Endothelial cell (in vitro differentiated cells): Measurements from ENCODE around the gene CFAP68. TPM values are rescaled to one million over a fixed set of nuclear protein-coding genes. Genes with fewer than 3 reads are reported as not detected.

Experiments
- DNase-seq: peaks from one replicate; pipeline ENCODE4 v3.0.0; 2021; ENCODE audit warnings: low spot score
- H3K27ac Mint-ChIP-seq: one replicate; pipeline ENCODE4 v1.8.0; 2021; ENCODE audit warnings: mixed read lengths, inconsistent platforms; ENCODE audit not compliant: unreplicated experiment
- H3K27me3 Mint-ChIP-seq: one replicate; pipeline ENCODE4 v1.8.0; 2021; ENCODE audit warnings: mild to moderate bottlenecking, moderate library complexity, mixed read lengths, inconsistent platforms; ENCODE audit not compliant: unreplicated experiment
- H3K36me3 Mint-ChIP-seq: one replicate; pipeline ENCODE4 v1.8.0; 2021; ENCODE audit warnings: mild to moderate bottlenecking, low read depth, mixed read lengths, inconsistent platforms; ENCODE audit not compliant: unreplicated experiment
- H3K4me1 Mint-ChIP-seq: one replicate; pipeline ENCODE4 v1.8.0; 2021; ENCODE audit warnings: mild to moderate bottlenecking, mixed read lengths, inconsistent platforms; ENCODE audit not compliant: unreplicated experiment
- H3K4me3 Mint-ChIP-seq: one replicate; pipeline ENCODE4 v1.8.0; 2021; ENCODE audit warnings: mild to moderate bottlenecking, mixed read lengths, inconsistent platforms; ENCODE audit not compliant: unreplicated experiment
- H3K9me3 Mint-ChIP-seq: one replicate; pipeline ENCODE4 v1.8.0; 2021; ENCODE audit warnings: mixed read lengths, inconsistent platforms; ENCODE audit not compliant: unreplicated experiment
- CTCF ChIP-seq: fragments of 200-600 bp; sonication (generic); IDR thresholded peaks from one replicate; pipeline ENCODE4 v1.5.0; 2021; ENCODE audit warnings: antibody characterized with exemption; ENCODE audit not compliant: unreplicated experiment
- total RNA-seq: library from RNA; stranded (reverse); fragmentation: NEBNext Ultra II Directional; extraction: Animal tissue kit (Norgen Biotek cat#: 25700); gene quantifications from one replicate; pipeline ENCODE4 v1.2.1, GENCODE V29; 2021; ENCODE audit not compliant: unreplicated experiment

The CFAP68 gene
- total RNA-seq, 1 donor from 2014 or later: 35.6 TPM

- DNase-seq: no peak
- H3K4me1 Mint-ChIP-seq: peaks cover 34% of the 10 kb centered on the region
- TF ChIP-seq CTCF: no peak
- no peaks in the 10 kb centered on the region for H3K9me3 Mint-ChIP-seq
- H3K36me3 Mint-ChIP-seq: peaks cover 3% of the 10 kb centered on the region
- H3K4me3 Mint-ChIP-seq: no peak overlapping the region
- H3K27me3 Mint-ChIP-seq: peaks cover 5% of the 10 kb centered on the region
- H3K27ac Mint-ChIP-seq: no peak overlapping the region
These were observed 42.3 kb downstream of the CFAP68 start for GRCh38 chr11:111921541-111922230.

- TF ChIP-seq CTCF: no peak
- DNase-seq: no peak
- Mint-ChIP-seq H3K4me3 (no peak overlapping the region), H3K27me3 (peaks cover 5% of the 10 kb centered on the region), H3K36me3 (peaks cover 3% of the 10 kb centered on the region), H3K4me1 (peaks cover 32% of the 10 kb centered on the region), H3K9me3 (no peaks in the 10 kb centered on the region), H3K27ac (no peak overlapping the region)
These were observed 43.5 kb downstream of the CFAP68 start for GRCh38 chr11:111922803-111923202.

- TF ChIP-seq CTCF: no peak
- Mint-ChIP-seq H3K27me3 (peaks cover 5% of the 10 kb centered on the region), H3K27ac (peak overlapping the region; percentile 64), H3K4me1 (peaks cover 28% of the 10 kb centered on the region), H3K4me3 (no peak overlapping the region), H3K36me3 (peaks cover 3% of the 10 kb centered on the region), H3K9me3 (no peaks in the 10 kb centered on the region)
- no peak for DNase-seq
These were observed 44.0 kb downstream of the CFAP68 start for GRCh38 chr11:111923351-111923788.

- H3K4me1 Mint-ChIP-seq: peaks cover 25% of the 10 kb centered on the region
- H3K27me3 Mint-ChIP-seq: peaks cover 5% of the 10 kb centered on the region
- no peak for TF ChIP-seq CTCF
- no peak for DNase-seq
- no peak overlapping the region for H3K4me3 Mint-ChIP-seq
- H3K9me3 Mint-ChIP-seq: no peaks in the 10 kb centered on the region
- no peak overlapping the region for H3K27ac Mint-ChIP-seq
- peaks cover 3% of the 10 kb centered on the region for H3K36me3 Mint-ChIP-seq
These were observed 44.6 kb downstream of the CFAP68 start for GRCh38 chr11:111923951-111924350.

GRCh38 chr11:111925953-111926352, 46.6 kb downstream of the CFAP68 start:
- no peak for DNase-seq
- TF ChIP-seq CTCF: no peak
- peaks cover 21% of the 10 kb centered on the region for H3K4me1 Mint-ChIP-seq
- peaks cover 5% of the 10 kb centered on the region for H3K27me3 Mint-ChIP-seq
- H3K27ac Mint-ChIP-seq: peak overlapping the region; percentile 92
- no peaks in the 10 kb centered on the region for H3K9me3 Mint-ChIP-seq
- H3K36me3 Mint-ChIP-seq: peaks cover 3% of the 10 kb centered on the region
- H3K4me3 Mint-ChIP-seq: peak overlapping the region; percentile 49
